Endothelial cell of umbilical vein (primary cell): ENCODE data around the gene ZDHHC17. TPM values are rescaled to one million over a fixed set of nuclear protein-coding genes. Genes with fewer than 3 reads are reported as not detected.

Experiments used
- BruUV-seq: library from RNA; stranded (reverse); fragments of 400-500 nt; replicated peaks from 2 replicates; lab custom pipeline; 2021; lab: Mats Ljungman, UMichigan
- CTCF ChIA-PET: fragments of 300-600, 350-600 bp; sonication (Branson Sonifier 250); formaldehyde crosslinking; loops from one replicate; lab custom pipeline; 2021; ENCODE audit warnings: antibody characterized with exemption, inconsistent platforms; lab: Charles Lee
- POLR2A ChIA-PET: fragments of 300-600, 350-600 bp; sonication (Branson Sonifier 250); formaldehyde crosslinking; loops from one replicate; lab custom pipeline; 2021; ENCODE audit warnings: antibody characterized with exemption, inconsistent platforms; lab: Charles Lee
- DNase-seq: peaks from one replicate; pipeline ENCODE4 v3.0.0-alpha.2; 2011; ENCODE audit warnings: low read depth, low spot score
- FAIRE-seq: peaks from 2 replicates; lab custom pipeline; 2011; peaks lifted over from hg19 to GRCh38; lab: Jason Lieb, UNC
- H2AFZ ChIP-seq: 2 replicates; pipeline ENCODE4 v1.6.0; 2012; ENCODE audit warnings: low read depth, low read length, control low read depth, inconsistent platforms
- H3K27ac ChIP-seq: 2 replicates; pipeline ENCODE4 v1.5.1; 2011; ENCODE audit warnings: low read depth, mild to moderate bottlenecking, control low read depth, low read length, moderate library complexity; ENCODE audit not compliant: insufficient read depth
- H3K27me3 ChIP-seq, 2 experiments: 2 replicates each; pipeline versions ENCODE4 v1.6.0 to v1.6.1; 2011; ENCODE audit warnings: low read length in 2 of 2, mixed read lengths in 1 of 2; ENCODE audit not compliant: control insufficient read depth in 2 of 2, insufficient read depth in 2 of 2
- H3K36me3 ChIP-seq, 2 experiments: 2 replicates in 1 of 2; 3 replicates in 1 of 2; pipeline ENCODE4 v1.5.1; 2011; ENCODE audit warnings: low read length in 2 of 2, mild to moderate bottlenecking in 1 of 2, moderate library complexity in 1 of 2; ENCODE audit not compliant: control insufficient read depth in 2 of 2, insufficient read depth in 2 of 2; ENCODE audit errors: extremely low read depth in 1 of 2
- H3K4me1 ChIP-seq: 3 replicates; pipeline ENCODE4 v1.5.1; 2011; ENCODE audit warnings: mild to moderate bottlenecking, low read length; ENCODE audit not compliant: control insufficient read depth, insufficient read depth; ENCODE audit errors: extremely low read depth
- H3K4me2 ChIP-seq: 2 replicates; pipeline ENCODE4 v1.6.1; 2011; ENCODE audit warnings: low read length, control low read depth, mixed read lengths; ENCODE audit not compliant: insufficient read depth
- H3K4me3 ChIP-seq, 3 experiments: fragments of 200-600 bp in 1 of 3; sonication (generic), shearing (Covaris generic) in 1 of 3; replicated peaks in 1 of 3; 2 replicates each; pipeline ENCODE4 v1.5.1; 2011 to 2016; ENCODE audit warnings: control low read depth in 3 of 3, low read length in 3 of 3, mild to moderate bottlenecking in 2 of 3, inconsistent platforms in 1 of 3, low read depth in 1 of 3, moderate library complexity in 1 of 3; ENCODE audit not compliant: insufficient read depth in 1 of 3
- H3K79me2 ChIP-seq: 2 replicates; pipeline ENCODE4 v1.6.0; 2012; ENCODE audit warnings: low read length, inconsistent platforms; ENCODE audit not compliant: control insufficient read depth, insufficient read depth
- H3K9ac ChIP-seq: replicated peaks from 2 replicates; pipeline ENCODE3; 2011; ENCODE audit warnings: low read length, control low read depth; ENCODE audit not compliant: insufficient read depth; ENCODE audit errors: extremely low read depth
- H3K9me1 ChIP-seq: replicated peaks from 3 replicates; pipeline ENCODE4 v1.6.0; 2011; ENCODE audit warnings: mild to moderate bottlenecking, low read length; ENCODE audit not compliant: control insufficient read depth, insufficient read depth; ENCODE audit errors: extremely low read depth
- H3K9me3 ChIP-seq: replicated peaks from 2 replicates; pipeline ENCODE4 v1.5.1; 2012; ENCODE audit warnings: low read length, inconsistent platforms; ENCODE audit not compliant: control insufficient read depth, insufficient read depth
- H4K20me1 ChIP-seq: replicated peaks from 2 replicates; pipeline ENCODE3; 2011; ENCODE audit warnings: mild to moderate bottlenecking, low read length; ENCODE audit not compliant: control insufficient read depth, insufficient read depth; ENCODE audit errors: extremely low read depth
- CTCF ChIP-seq, 2 donors: IDR thresholded peaks; 1 replicate in 1 of 2; 2 replicates in 1 of 2; pipeline ENCODE4 v1.5.1; 2011; ENCODE audit warnings: low read length in 2 of 2, mild to moderate bottlenecking in 2 of 2, moderate library complexity in 2 of 2, control low read depth in 1 of 2, inconsistent platforms in 1 of 2, low read depth in 1 of 2; ENCODE audit not compliant: insufficient read depth in 1 of 2; ENCODE audit errors: extremely low read depth in 1 of 2
- EZH2 ChIP-seq: IDR thresholded peaks from 2 replicates; pipeline ENCODE4 v1.6.1; 2012; ENCODE audit warnings: borderline replicate concordance, low read depth, mild to moderate bottlenecking, moderate library complexity, low read length, inconsistent platforms; ENCODE audit not compliant: severe bottlenecking
- FOS ChIP-seq: IDR thresholded peaks from 2 replicates; pipeline ENCODE4 v1.6.1; 2011; ENCODE audit warnings: mild to moderate bottlenecking, low read length, moderate library complexity, borderline replicate concordance; ENCODE audit not compliant: insufficient read depth
- GATA2 ChIP-seq: IDR thresholded peaks from 2 replicates; pipeline ENCODE4 v1.7.0; 2011; ENCODE audit warnings: low read depth, mild to moderate bottlenecking, moderate library complexity, mixed read lengths, low read length; ENCODE audit not compliant: insufficient read length, insufficient read depth
- JUN ChIP-seq: IDR thresholded peaks from 2 replicates; pipeline ENCODE4 v1.6.1; 2011; ENCODE audit warnings: borderline replicate concordance, low read depth; ENCODE audit not compliant: insufficient read length, insufficient read depth
- MAX ChIP-seq: IDR thresholded peaks from 2 replicates; pipeline ENCODE4 v1.6.1; 2011; ENCODE audit not compliant: insufficient read depth, insufficient read length
- MYC ChIP-seq: IDR thresholded peaks from one replicate; pipeline ENCODE4 v1.6.1; 2011; ENCODE audit warnings: mild to moderate bottlenecking, low read depth, low read length
- POLR2A ChIP-seq: IDR thresholded peaks from 2 replicates; pipeline ENCODE4 v1.6.1; 2012; ENCODE audit warnings: low read depth, mild to moderate bottlenecking, control low read depth, low read length
- POLR2AphosphoS5 ChIP-seq: IDR thresholded peaks from 2 replicates; pipeline ENCODE4 v1.6.1; 2012; ENCODE audit warnings: low read depth, mild to moderate bottlenecking, control low read depth, low read length, moderate library complexity; ENCODE audit not compliant: insufficient read depth
- dilution Hi-C: fragments of 300-500 bp; cut with MboI; formaldehyde crosslinking; loops from one replicate; pipeline ENCODE4 v1.15.0; 2019; ENCODE audit warnings: low sequenced_read_pairs; ENCODE audit not compliant: extremely low pct_ligation_motif_present
- intact Hi-C: fragments of 100-400 bp; cut with micrococcal nuclease; formaldehyde crosslinking; loops from one replicate; pipeline ENCODE4 v1.10.0; 2022
- polyA plus RNA-seq, 4 experiments: library from polyadenylated mRNA; depleted of rRNA in 3 of 4; stranded (reverse) in 3 of 4; unstranded in 1 of 4; fragments of >200 nt; gene quantifications; 2 replicates each; pipeline versions ENCODE4 v1.2.1 to v1.2.3, GENCODE V29; 2011 to 2012; ENCODE audit warnings: missing spikeins in 1 of 4
- total RNA-seq: library from RNA; stranded (reverse); gene quantifications from 2 replicates; pipeline ENCODE4 v1.2.3, GENCODE V29; 2021

The ZDHHC17 gene
- total and polyA plus RNA-seq, 2 donors (not counting 3 experiments of a cell fraction or from before 2014, with no cell fraction given), result 21.2 to 26.9 TPM

- H4K20me1 ChIP-seq, result no peaks in the 10 kb centered on the region
- DNase-seq (no peak), FAIRE-seq (no peak)
- ChIA-PET POLR2A (no interaction called here), CTCF (no interaction called here)
- dilution Hi-C loops (no loop called here), intact Hi-C loops (no loop called here)
- no peak overlapping the region for H3K27ac ChIP-seq
- H2AFZ ChIP-seq, result no peak overlapping the region
- no peak overlapping the region for H3K9ac ChIP-seq
- no peaks in the 10 kb centered on the region for H3K9me1 ChIP-seq
- H3K36me3 ChIP-seq, result no peaks in the 10 kb centered on the region
- no peaks in the 10 kb centered on the region for H3K27me3 ChIP-seq
- TF ChIP-seq POLR2A (no peak), EZH2 (no peak), MAX (no peak), FOS (no peak), MYC (no peak), GATA2 (no peak), POLR2AphosphoS5 (no peak), CTCF (IDR thresholded peaks at IDR 0.05; ENCODE audit: extremely low read depth in 1 of 2, insufficient read depth in 1 of 2, low read depth in 1 of 2, low read length in 2 of 2) (no peak), JUN (no peak)
- H3K4me1 ChIP-seq, result no peaks in the 10 kb centered on the region
- no peak overlapping the region for H3K4me3 ChIP-seq
- no peak overlapping the region for H3K4me2 ChIP-seq
- peaks cover 16% of the 10 kb centered on the region for H3K79me2 ChIP-seq
- no TSS peak for BruUV-seq
- no peaks in the 10 kb centered on the region for H3K9me3 ChIP-seq
These were observed 34.9 kb downstream of the ZDHHC17 start for GRCh38 chr12:76798864-76799263.
